Trophoblast cell (in vitro differentiated cells and primary cell): ENCODE data around the gene EXD3.

Experiments
- DNase-seq, 2 donors: peaks; one replicate each; pipeline ENCODE4 v3.0.0-alpha.2; 2016
- H2AFZ ChIP-seq: 2 replicates; pipeline ENCODE4 v1.6.1; 2013; ENCODE audit warnings: low read length, moderate library complexity, mild to moderate bottlenecking; ENCODE audit not compliant: insufficient read depth, poor library complexity
- H2AK5ac ChIP-seq: 2 replicates; pipeline ENCODE4 v1.6.1; 2013; ENCODE audit warnings: mild to moderate bottlenecking, low read length
- H2BK120ac ChIP-seq: 2 replicates; pipeline ENCODE4 v1.6.1; 2013; ENCODE audit warnings: low read length, mild to moderate bottlenecking, moderate library complexity; ENCODE audit not compliant: insufficient read depth, poor library complexity
- H2BK12ac ChIP-seq: 2 replicates; pipeline ENCODE4 v1.6.1; 2013; ENCODE audit warnings: mild to moderate bottlenecking, low read length, moderate library complexity
- H2BK5ac ChIP-seq: 2 replicates; pipeline ENCODE4 v1.6.1; 2013; ENCODE audit warnings: low read length, low read depth, moderate library complexity, mild to moderate bottlenecking; ENCODE audit not compliant: poor library complexity
- H3K14ac ChIP-seq: 2 replicates; pipeline ENCODE4 v1.6.1; 2013; ENCODE audit warnings: mild to moderate bottlenecking, low read length
- H3K18ac ChIP-seq: 2 replicates; pipeline ENCODE4 v1.6.1; 2013; ENCODE audit warnings: mild to moderate bottlenecking, low read length
- H3K23ac ChIP-seq: 2 replicates; pipeline ENCODE4 v1.6.1; 2013; ENCODE audit warnings: low read length
- H3K27ac ChIP-seq: 2 replicates; pipeline ENCODE4 v1.5.1; 2013; ENCODE audit warnings: low read depth, mild to moderate bottlenecking, inconsistent platforms, low read length, moderate library complexity
- H3K27me3 ChIP-seq: 2 replicates; pipeline ENCODE4 v1.6.1; 2013; ENCODE audit warnings: inconsistent platforms, mild to moderate bottlenecking, low read length, moderate library complexity; ENCODE audit not compliant: insufficient read depth
- H3K36me3 ChIP-seq, 2 experiments: 1 replicate in 1 of 2; 2 replicates in 1 of 2; pipeline ENCODE4 v1.6.1; 2013; ENCODE audit warnings: low read length in 2 of 2, mild to moderate bottlenecking in 2 of 2, moderate library complexity in 1 of 2; ENCODE audit not compliant: insufficient read depth in 2 of 2, control insufficient read depth in 1 of 2
- H3K4ac ChIP-seq: 2 replicates; pipeline ENCODE4 v1.6.1; 2013; ENCODE audit warnings: low read depth, mild to moderate bottlenecking, low read length, moderate library complexity
- H3K4me1 ChIP-seq, 2 experiments: 1 replicate in 1 of 2; 2 replicates in 1 of 2; pipeline ENCODE4 v1.6.1; 2013; ENCODE audit warnings: low read length in 2 of 2, mild to moderate bottlenecking in 2 of 2, moderate library complexity in 1 of 2; ENCODE audit not compliant: insufficient read depth in 2 of 2, control insufficient read depth in 1 of 2
- H3K4me2 ChIP-seq: 2 replicates; pipeline ENCODE4 v1.6.1; 2013; ENCODE audit warnings: inconsistent platforms, mild to moderate bottlenecking, low read length, moderate library complexity
- H3K4me3 ChIP-seq: 2 replicates; pipeline ENCODE4 v1.5.1; 2013; ENCODE audit warnings: mild to moderate bottlenecking, low read depth, low read length, inconsistent platforms
- H3K79me1 ChIP-seq: one replicate; pipeline ENCODE4 v1.6.1; 2013; ENCODE audit warnings: low read length
- H3K79me2 ChIP-seq: 2 replicates; pipeline ENCODE4 v1.6.1; 2013; ENCODE audit warnings: low read length, mild to moderate bottlenecking; ENCODE audit not compliant: control insufficient read depth, insufficient read depth, poor library complexity
- H3K9ac ChIP-seq: 2 replicates; pipeline ENCODE4 v1.6.1; 2013; ENCODE audit warnings: mild to moderate bottlenecking, low read length
- H3K9me3 ChIP-seq: 2 replicates; pipeline ENCODE4 v1.6.1; 2013; ENCODE audit warnings: low read depth, mild to moderate bottlenecking, control low read depth, inconsistent platforms, low read length; ENCODE audit not compliant: insufficient read depth
- H4K12ac ChIP-seq: 2 replicates; pipeline ENCODE4 v1.6.1; 2013; ENCODE audit warnings: low read depth, mild to moderate bottlenecking, low read length, moderate library complexity
- H4K8ac ChIP-seq: 2 replicates; pipeline ENCODE4 v1.6.1; 2013; ENCODE audit warnings: low read depth, mild to moderate bottlenecking, low read length, moderate library complexity
- H4K91ac ChIP-seq: one replicate; pipeline ENCODE4 v1.6.1; 2013; ENCODE audit warnings: low read depth, mild to moderate bottlenecking, low read length, moderate library complexity
- WGBS: extraction: QIAGEN DNeasy Blood & Tissue Kit; methylation state at CpG from one replicate; pipeline ENCODE4 v1.1.7; 2013; ENCODE audit warnings: missing lambda C conversion rate; ENCODE audit not compliant: insufficient read length, insufficient coverage; ENCODE audit errors: extremely low coverage; 5-methylcytosine and 5-hydroxymethylcytosine counted together

EXD3 gene

DNA sequence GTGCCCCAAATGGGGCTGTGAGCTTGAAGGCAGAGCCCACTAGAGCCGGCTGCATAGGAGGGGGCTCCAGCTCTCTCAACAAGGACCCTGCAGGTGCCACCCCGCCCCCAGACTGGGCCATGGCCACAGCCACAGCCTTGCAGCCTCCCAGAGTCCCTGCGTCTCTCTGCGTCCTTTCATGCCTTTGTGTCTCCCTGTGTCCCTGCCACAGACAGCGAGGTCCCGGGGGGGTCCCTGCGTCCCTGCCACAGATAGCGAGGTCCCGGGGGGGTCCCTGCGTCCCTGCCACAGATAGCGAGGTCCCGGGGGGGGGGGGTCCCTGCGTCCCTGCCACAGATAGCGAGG lies 6.6 kb upstream of the EXD3 start:
- Histone ChIP-seq H4K91ac (no peak overlapping the region), H3K36me3 (no peaks in the 10 kb centered on the region), H3K4ac (no peak overlapping the region), H4K8ac (no peak overlapping the region), H2BK5ac (no peak overlapping the region), H4K12ac (no peak overlapping the region), H2BK120ac (no peak overlapping the region), H3K27me3 (no peaks in the 10 kb centered on the region), H2AFZ (no peak overlapping the region), H3K9me3 (no peaks in the 10 kb centered on the region), H3K23ac (no peak overlapping the region), H3K9ac (no peak overlapping the region), H3K18ac (no peak overlapping the region), H3K79me2 (no peaks in the 10 kb centered on the region), H3K79me1 (no peaks in the 10 kb centered on the region), H3K14ac (no peak overlapping the region), H3K4me2 (no peak overlapping the region), H2BK12ac (no peak overlapping the region), H3K4me3 (no peak overlapping the region), H3K4me1 (peaks cover 0 to 6% of the 10 kb centered on the region in 2 experiments), H2AK5ac (no peak overlapping the region), H3K27ac (no peak overlapping the region)
- no CpG with 5 or more reads among the region's 14 CpGs for WGBS
- DNase-seq, result no peak

DNA sequence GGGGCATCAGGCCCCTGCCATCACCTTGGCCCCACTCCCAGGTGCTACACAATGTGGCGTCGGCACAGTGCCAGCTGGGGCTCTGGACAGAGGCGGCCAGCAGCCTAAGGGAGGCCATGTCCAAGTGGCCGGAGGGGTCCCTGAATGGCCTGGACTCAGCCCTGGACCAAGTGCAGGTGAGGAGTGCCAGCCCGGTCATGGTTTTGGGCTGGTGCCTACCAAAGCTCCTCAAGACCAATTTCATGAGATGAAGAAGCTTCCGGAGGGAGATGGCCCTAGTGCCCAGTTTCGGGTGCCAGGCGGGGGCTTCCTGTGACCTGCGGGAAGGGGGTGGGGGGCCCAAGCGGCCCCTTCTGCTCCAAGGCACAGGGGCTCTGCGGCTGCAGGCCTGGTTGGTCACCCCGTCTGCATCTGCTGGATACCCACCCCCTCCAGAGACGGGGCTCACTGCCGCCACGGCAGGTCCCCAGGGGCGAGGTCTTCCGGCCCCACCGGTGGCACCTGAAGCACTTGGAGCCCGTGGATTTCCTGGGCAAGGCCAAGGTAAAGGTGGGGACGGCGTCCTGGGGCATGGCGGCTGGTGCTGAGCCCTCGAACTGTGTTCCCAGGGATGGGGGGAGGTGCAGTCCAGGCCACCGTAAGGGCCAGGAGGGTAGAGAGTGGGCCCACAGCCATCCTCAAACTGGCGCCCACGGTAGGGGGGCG lies 6.0 kb upstream of the EXD3 start:
- Histone ChIP-seq H3K27ac (no peak overlapping the region), H3K27me3 (no peaks in the 10 kb centered on the region), H3K4ac (no peak overlapping the region), H2BK120ac (no peak overlapping the region), H3K4me3 (no peak overlapping the region), H2AK5ac (no peak overlapping the region), H2BK5ac (no peak overlapping the region), H4K8ac (no peak overlapping the region), H3K4me1 (peaks cover 0 to 8% of the 10 kb centered on the region in 2 experiments), H3K79me2 (no peaks in the 10 kb centered on the region), H2AFZ (no peak overlapping the region), H3K18ac (no peak overlapping the region), H3K9ac (no peak overlapping the region), H3K14ac (no peak overlapping the region), H3K23ac (no peak overlapping the region), H3K79me1 (no peaks in the 10 kb centered on the region), H3K4me2 (no peak overlapping the region), H4K12ac (no peak overlapping the region), H4K91ac (no peak overlapping the region), H3K36me3 (no peaks in the 10 kb centered on the region), H3K9me3 (no peaks in the 10 kb centered on the region), H2BK12ac (no peak overlapping the region)
- no CpG with 5 or more reads among the region's 27 CpGs for WGBS
- no peak for DNase-seq

GRCh38 chr9:137428311-137428630 lies 5.3 kb upstream of the EXD3 start:
- Histone ChIP-seq H3K79me2 (no peaks in the 10 kb centered on the region), H3K4me1 (peaks cover 0 to 15% of the 10 kb centered on the region in 2 experiments), H3K36me3 (no peaks in the 10 kb centered on the region), H3K9me3 (no peaks in the 10 kb centered on the region), H3K79me1 (peaks cover 4% of the 10 kb centered on the region), H3K27me3 (no peaks in the 10 kb centered on the region), H2AFZ (no peak overlapping the region), H3K18ac (no peak overlapping the region), H3K4ac (no peak overlapping the region), H3K14ac (no peak overlapping the region), H3K9ac (no peak overlapping the region), H3K4me2 (no peak overlapping the region), H4K91ac (no peak overlapping the region), H2BK120ac (no peak overlapping the region), H4K12ac (no peak overlapping the region), H3K4me3 (no peak overlapping the region), H3K23ac (no peak overlapping the region), H2BK5ac (no peak overlapping the region), H3K27ac (no peak overlapping the region), H2BK12ac (no peak overlapping the region), H2AK5ac (no peak overlapping the region), H4K8ac (no peak overlapping the region)
- no CpG with 5 or more reads among the region's 6 CpGs for WGBS
- DNase-seq, result no peak

DNA sequence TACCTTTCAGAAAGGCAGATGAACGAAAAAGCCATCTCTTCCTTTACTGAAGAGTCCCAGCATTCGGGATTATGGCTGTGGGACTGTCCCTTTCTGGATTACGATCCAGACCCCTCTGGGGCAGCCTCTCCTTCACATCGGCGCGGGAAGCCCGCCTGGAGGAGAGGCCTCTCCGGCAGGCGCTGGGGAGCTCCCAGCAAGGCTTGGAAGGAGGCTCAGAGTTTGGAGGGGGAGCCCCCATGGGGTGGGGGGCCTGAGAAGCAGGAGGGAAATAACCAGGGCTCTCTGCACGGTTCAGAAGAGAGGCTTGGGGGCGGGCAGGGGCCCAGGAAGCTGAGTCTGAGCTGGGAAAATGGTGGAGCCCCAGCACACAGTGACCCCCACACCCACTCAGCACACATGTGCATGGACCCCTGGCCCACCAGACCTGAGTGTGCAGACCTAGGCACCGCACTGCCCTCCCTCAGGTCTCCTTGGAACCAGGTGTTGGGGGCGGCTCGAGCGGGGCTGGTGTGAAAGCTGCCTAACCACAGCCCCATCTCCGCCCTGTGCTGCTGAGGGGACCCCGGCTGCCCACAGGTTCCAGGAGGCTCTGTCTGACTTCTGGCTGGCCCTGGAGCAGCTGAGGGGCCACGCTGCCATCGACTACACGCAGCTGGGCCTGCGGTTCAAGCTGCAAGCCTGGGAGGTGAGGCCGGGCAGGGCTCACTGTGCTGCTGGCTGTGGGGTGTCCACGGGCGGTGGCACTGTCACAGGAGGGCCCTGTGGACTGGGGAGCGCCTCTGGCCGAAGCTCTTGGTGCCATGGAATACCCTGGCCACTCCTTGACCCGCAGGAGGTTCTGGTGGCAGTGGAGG lies 4.7 kb upstream of the EXD3 start:
- Histone ChIP-seq H3K79me1 (peaks cover 6% of the 10 kb centered on the region), H3K18ac (no peak overlapping the region), H3K9me3 (no peaks in the 10 kb centered on the region), H3K79me2 (peaks cover under 1% of the 10 kb centered on the region), H2AK5ac (no peak overlapping the region), H3K4me2 (no peak overlapping the region), H2BK5ac (no peak overlapping the region), H3K14ac (no peak overlapping the region), H2BK120ac (no peak overlapping the region), H3K27ac (no peak overlapping the region), H3K9ac (no peak overlapping the region), H3K4me3 (no peak overlapping the region), H3K27me3 (no peaks in the 10 kb centered on the region), H3K23ac (no peak overlapping the region), H2BK12ac (no peak overlapping the region), H3K36me3 (no peaks in the 10 kb centered on the region), H4K91ac (no peak overlapping the region), H2AFZ (no peak overlapping the region), H4K8ac (no peak overlapping the region), H4K12ac (no peak overlapping the region), H3K4me1 (peaks cover 0 to 15% of the 10 kb centered on the region in 2 experiments), H3K4ac (no peak overlapping the region)
- DNase-seq, result no peak
- WGBS, result no CpG with 5 or more reads among the region's 27 CpGs
